GM23248 (cell line): ENCODE results near the gene ZNF280A.
"Not testable (repeated sequence)": the region's sequence is repeated elsewhere in the genome, so short reads cannot be mapped to it uniquely, and the experiment has no call there.

ENCODE experiments used
- EZH2 ChIP-seq: fragments of 200-600 bp; sonication (generic); IDR thresholded peaks from 2 replicates; pipeline ENCODE4 v1.6.1; 2018; ENCODE audit warnings: antibody characterized with exemption, mild to moderate bottlenecking; ENCODE audit not compliant: insufficient read depth, poor library complexity, severe bottlenecking
- EZH2phosphoT487 ChIP-seq: fragments of 200-600 bp; sonication (generic); IDR thresholded peaks from 2 replicates; pipeline ENCODE4 v1.6.1; 2018; ENCODE audit warnings: antibody characterized with exemption, moderate library complexity, mild to moderate bottlenecking, low read depth; ENCODE audit not compliant: insufficient read depth

GRCh38 chr22:22509912-22510311 lies 10.2 kb downstream of the ZNF280A start:
- TF ChIP-seq EZH2phosphoT487, EZH2: not testable (repeated sequence)
